Cortex of kidney (tissue), 1 donor: ENCODE measurements around the gene DDAH2.

Source experiments
- DNase-seq: peaks from one replicate; lab custom pipeline; 2025; lab: John Stamatoyannopoulos, UW

Gene DDAH2, protein sequence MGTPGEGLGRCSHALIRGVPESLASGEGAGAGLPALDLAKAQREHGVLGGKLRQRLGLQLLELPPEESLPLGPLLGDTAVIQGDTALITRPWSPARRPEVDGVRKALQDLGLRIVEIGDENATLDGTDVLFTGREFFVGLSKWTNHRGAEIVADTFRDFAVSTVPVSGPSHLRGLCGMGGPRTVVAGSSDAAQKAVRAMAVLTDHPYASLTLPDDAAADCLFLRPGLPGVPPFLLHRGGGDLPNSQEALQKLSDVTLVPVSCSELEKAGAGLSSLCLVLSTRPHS

DNA sequence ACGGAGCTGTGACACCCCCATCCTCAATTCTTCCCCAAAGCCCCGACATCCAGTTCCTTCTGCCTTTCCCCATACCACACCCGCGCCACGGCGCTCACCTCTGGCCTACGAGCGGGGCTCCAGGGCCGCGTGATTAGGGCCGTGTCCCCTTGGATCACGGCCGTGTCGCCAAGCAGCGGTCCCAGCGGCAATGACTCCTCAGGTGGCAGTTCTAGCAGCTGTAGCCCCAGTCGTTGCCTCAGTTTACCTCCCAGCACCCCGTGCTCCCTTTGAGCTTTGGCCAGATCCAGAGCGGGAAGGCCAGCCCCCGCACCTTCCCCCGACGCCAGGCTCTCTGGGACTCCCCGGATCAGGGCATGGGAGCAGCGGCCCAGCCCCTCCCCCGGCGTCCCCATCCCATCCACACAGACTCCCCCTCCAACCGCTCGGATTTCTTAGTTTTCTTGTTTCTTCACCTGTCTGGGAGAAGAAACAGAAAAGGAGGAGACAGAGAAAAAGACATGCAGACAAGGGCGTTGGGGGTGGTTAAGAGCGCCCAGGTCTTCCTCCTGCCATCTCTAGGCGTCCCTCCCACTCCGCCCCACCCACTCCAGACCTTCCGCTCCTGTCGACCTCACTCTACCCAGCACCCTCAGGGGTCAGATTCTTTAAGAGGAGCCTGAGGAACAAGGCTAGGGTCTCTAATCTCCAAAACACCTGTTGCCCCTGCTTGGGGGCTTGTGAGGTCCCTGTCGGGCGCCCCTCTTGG lies at the start of gene DDAH2:
Gene DDAH2, minus strand, starts transcription at position 533 of the 748 bp plus-strand sequence. Its CDS starts 138 bp downstream, at position 395.
- no peak for DNase-seq

DNA sequence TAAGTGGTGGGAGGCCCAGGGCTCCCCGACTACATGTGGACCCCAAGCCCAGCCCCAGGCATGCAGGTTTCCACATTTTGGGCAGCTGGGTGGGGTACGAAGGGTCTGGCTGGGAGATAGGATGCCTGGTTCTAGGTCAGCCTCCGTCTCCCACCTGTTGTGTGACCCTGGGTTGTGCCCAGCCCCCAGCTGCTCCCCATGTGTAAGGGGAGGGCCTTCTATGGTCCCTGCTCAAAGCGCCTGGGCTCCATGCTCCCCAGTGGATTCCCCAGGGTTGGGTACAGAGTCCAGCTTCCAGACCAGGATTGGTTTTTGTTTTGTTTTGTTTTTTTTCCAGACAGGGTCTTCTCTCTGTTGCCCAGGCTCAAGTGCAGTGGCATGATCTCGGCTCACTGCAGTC lies 49.1 kb upstream of the DDAH2 start:
- DNase-seq, result no peak

DNA sequence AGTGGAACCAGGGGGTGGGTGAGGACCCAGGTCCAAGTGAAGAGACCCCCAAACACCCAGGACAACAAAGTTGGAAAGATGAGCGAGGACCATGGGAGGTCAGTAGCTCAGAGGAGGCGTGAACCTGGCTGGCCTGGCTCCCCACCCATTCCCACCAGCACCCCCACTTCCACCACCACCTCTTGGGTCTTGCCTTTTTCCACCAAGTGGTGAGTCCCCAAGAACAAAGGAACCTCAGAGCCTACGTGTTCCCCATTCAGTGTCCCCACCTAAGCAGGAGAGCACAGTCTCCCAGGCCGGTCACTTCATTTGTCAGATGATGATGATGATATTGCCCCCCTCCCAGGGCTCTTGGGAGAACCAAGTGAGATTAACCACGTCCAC lies 48.6 kb upstream of the DDAH2 start:
- no peak for DNase-seq

DNA sequence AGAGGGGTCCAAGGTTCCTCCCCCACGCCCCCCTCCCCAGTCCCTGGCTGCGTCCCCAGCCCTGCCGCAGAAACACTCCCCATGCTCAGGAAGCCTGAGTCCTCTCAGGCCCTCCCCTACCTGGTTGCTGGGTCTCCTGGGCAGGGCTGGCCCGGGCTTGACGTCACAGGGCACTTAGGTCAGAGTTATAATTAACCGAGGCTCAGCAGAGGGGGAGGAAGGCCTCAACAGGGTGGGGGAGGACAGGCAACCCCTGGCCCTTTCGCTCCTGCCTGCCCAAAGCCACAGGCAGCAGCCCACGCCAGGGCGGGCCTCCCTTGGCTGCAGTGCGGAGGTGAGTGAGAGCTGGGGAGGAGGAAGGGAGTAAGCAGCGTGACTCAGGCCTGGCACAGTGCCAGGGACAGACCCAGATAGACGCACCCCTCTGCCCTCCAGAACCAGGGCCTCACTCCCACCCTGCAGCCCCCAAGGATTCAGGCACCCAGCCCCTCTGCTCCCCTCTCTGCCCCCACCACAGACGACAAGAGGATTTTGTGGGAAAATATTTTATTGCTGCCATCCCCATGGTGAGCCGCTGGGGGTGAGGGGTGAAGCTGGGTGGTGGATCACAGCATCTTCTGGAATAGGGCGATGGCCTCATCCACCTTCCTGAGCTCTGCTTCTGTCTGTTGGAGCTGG lies 48.0 kb upstream of the DDAH2 start, which contains the start of gene VWA7:
Gene VWA7, minus strand, starts transcription at position 340 of the 678 bp plus-strand sequence. CDS start 549 bp downstream, outside the sequence.
- DNase-seq, result no peak

DNA sequence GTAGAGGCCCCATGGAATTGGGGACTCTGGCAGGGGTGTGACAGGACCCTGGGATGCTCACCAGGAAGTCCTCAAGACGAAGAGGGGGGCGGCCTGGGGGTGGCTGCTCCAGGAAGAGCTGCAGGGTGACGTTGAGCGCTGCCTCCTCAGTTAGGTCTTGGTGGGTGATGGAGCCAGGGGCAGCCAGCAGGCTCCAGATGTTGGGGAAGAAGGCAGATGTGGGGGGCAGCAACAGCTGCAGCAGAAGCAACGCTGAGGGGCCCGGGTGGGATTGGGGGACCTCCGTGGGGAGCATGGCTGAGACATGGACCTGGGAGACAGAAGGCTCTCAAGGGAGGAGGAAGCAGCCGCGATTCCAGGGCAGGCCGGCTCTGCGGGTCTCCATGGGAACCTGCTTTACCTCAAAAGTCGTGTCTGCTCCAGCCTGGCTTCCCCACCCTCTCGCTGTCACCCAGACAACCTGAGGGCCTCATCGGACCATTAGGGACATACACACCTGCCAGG lies 47.4 kb upstream of the DDAH2 start:
- no peak for DNase-seq

DNA sequence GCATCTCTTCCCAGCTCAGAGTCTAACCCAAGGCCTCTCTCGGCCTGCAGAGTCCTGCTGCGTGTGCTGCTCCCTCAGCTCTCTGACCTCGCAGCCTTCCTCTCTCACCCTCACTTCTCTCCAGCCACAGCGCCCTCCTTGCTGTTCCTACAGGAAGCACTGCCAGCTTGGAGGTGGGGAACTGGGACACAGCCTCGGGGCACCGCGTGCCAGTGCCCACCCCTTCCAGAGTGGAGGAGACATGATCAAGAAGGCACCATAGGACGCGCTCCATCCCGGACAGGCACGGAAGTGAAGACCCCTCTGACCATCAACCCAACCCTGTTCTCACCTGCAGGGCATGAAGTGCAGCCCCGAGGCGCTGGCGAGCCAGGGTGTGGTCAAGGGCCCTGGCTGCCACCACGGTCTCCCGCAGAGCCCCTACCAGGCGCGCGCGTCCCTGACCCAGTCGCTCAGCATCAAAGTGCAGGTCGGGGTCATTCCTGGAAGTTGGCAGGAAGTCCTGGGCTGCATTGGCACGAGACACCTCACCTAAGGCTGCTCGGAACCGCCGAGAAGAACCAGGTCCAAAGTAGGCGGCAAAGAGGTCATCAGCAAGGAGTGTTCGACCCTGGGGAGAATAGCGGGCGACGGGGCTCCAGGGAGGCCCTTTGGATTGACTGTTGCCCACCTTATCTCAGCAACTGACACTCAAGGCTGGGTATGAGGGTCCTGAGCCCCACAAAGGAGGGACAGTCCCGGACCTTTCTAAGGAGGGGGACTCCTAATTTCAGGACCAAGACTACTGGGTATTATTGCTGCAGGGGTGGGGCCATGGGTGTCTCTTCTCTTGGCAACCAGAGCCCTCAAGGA lies 46.8 kb upstream of the DDAH2 start:
- no peak for DNase-seq

DNA sequence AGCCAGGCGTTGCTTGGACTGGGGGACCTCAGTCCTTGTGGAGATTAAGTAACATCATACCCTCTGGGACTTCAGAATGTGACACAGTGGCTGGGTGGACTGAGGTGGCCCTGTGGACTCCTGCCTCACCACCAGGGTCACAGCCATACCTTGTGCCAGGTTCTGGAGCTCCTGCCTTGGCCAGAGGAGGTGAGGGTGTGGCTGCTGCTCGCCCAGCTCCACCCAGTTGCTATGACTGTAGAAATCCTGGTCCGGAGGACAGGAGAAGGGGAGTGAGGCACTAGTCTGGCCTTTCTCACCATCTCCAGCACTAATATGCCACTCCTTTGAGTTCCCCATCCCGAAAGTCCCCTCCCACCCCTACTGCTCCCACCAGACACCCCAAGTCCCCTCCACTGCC lies 46.1 kb upstream of the DDAH2 start:
- no peak for DNase-seq

DNA sequence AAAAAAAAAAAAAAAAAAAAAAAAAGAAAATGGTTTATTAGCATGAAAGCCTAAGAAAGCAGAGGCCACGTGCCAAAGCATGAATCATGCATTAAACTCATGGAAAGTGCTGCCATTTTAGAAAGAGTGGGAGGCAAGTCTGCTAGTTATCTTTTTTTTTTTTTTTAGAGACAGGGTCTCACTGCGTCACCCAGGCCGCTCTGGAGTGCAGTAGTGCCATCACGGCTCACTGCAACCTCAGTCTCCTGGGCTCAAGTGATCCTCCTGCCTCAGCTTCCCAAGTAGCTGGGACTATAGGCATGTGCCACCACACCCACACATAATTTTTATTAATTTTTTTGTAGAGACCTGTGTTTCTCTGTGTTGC lies 42.9 kb upstream of the DDAH2 start:
- no peak for DNase-seq

DNA sequence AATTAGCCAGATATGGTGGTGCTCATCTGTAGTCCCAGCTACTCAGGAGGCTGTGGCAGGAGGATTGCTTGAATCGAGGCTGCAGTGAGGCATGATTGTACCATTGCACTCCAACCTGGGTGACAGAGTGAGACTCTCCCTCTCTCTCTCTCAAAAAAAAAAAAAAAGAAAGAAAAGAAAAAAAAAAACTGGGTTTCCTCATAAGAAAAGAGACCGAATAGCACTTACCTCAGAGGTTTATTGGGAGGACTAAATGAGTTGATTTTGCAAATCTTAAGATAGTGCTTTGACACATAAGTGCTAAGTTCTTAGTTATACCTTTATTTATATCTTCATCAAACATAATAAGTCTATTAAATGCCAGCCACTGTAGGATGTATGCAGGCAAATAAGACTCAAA lies 41.8 kb upstream of the DDAH2 start:
- no peak for DNase-seq

DNA sequence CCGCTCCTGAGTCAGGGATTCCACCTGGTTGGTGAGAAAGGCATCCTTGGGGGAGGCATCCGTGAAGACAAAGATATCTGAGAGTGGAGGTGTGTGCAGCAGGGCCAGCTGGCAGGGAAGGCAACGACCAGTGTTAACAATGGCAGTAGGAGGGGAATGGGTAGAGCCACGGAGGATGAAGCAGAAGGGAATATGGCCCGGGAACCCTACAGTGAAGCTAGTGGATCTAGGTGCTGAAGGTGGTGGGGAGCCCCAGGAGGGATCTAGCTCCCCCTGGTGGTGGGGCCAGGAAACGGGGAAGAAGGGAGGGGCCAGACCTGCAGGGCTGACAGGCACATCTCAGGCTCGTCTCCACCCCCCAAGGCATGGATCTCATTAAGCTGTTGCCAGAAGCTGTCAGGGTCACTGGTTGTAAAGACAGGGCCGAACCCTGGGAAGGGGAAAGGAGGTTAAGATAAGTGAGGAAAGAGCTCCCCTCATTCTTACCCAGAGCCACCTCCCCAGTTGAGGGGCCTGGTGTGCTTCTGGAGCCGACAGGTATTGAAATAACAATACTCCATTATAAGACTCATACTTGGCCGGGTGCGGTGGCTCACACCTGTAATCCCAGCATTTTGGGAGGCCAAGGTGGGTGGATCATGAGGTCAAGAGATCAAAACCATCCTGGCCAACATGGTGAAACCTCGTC lies 40.7 kb upstream of the DDAH2 start:
- no peak for DNase-seq

DNA sequence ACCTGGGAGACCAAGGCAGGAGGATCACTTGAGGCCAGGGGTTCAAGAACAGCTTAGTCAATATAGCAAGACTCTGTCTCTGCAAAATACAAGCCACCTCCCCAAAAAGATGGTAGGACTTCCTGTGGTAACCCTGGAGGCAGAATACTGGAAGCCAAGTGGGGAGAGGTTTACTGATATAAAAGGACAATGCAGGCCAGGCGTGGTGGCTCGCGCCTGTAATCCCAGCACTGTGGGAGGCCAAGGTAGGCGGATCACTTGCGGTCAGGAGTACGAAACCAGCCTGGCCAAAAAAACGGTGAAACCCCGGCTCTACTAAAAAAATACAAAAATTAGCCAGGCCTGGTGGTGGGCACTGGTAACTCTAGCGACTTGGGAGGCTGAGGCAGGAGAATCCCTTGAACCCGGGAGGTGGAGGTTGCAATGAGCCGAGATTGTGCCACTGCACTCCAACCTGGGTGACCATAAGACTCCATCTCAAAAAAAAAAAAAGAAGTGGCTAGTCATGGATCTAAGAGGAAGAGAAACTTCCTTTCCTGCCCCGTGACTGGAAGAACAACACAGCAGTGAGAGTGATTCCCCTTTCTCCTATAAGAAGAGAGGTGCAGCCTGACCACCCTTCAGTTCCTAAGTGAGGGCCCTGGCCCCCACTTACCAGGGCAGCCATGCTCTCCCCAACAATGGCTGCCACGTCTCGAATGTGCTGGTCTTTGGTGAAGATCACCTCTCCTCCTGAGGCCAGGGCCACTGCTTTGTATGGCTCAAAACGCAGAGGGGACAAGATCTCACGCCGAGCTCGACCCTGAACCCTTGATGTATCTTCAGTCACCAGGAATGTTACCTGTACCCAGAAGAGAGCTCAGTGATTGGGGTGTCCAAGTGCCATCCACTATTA lies 39.5 kb upstream of the DDAH2 start:
- DNase-seq, result no peak

DNA sequence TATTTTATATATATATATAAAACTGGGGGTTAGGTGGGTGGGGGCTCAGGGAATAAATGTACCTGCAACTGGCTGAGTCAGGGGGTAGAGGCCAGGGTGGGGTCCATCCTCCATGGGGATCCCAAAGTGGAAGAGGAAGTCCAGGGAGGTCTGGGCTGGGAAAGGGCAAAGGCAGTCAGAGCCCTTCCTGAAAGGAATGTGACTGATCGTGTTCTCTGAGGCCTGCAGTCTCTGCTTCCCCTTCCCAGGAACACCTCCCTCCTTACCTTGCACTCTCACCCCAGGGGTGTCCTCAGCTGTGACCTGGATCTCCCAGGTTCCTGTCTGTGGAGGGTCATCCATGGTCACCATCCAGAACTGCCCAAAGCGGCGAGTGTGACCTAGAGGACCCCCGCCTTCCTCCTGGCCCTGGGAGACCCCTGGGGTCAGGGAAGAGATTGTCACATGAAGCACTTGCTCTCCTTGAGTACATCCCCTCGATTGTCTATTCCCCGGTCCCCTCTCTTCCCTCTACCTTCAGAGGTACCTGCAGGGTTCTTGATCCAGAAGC lies 38.1 kb upstream of the DDAH2 start:
- DNase-seq, result no peak

DNA sequence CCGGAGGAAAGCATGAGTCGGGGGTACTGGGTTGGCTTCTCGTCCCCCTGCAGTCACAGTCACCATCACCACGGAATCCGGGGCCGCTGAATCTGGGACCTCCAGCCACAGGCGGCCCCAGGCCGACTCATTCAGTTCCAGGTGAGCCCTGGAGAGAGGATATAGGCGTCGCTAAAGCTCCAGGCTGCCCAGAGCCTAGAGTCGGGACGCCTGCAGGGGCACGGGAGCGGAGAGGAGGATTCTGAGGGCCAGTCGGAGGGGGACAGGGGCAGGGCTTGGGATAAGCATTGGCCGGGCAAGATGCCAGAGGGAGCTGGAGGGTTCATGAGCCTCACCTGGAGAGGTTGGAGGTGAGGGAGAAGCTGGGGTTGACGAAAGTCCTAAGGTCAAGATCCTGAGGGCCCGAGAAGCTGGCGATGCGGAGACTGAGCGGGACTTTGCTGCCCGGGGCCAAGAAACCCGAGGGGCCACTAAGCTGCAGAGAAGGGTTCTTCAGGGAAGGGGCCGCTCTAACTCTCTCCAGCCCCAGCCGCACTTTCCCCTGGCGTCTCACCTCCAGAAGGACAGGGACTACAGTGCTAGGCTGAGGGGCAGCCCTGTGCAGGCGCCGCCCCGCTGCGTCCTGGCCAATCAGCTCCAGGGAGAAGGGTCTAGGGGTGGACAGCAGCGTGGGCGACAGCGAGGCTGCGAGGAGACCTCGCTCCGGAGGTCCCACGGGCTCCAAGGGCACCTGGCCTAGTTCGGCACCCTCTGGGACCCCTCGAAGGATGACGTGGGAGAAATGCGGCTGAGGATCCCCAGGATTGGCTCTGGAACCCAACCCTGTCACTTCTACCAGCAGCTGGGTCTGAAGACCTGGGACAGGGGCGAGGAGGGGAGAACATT lies 37.1 kb upstream of the DDAH2 start:
- DNase-seq, result no peak

DNA sequence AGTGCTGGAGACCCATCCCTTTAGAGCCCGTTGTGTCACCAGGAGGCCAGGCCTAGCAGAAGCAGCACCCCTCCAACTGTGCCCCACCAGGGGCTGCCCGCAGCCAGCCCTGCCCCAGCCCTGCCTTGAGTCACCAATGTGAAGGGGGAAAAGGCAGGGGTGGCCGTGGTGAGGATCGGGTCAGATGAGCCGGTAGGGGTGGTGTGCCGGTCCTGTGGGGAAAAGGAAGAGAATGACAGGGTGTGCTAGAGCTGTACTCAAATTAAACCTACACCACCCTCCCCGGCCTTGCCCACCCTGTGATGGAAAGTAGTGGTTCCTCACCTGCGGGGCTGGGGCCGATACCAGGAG lies 36.4 kb upstream of the DDAH2 start:
- no peak for DNase-seq

DNA sequence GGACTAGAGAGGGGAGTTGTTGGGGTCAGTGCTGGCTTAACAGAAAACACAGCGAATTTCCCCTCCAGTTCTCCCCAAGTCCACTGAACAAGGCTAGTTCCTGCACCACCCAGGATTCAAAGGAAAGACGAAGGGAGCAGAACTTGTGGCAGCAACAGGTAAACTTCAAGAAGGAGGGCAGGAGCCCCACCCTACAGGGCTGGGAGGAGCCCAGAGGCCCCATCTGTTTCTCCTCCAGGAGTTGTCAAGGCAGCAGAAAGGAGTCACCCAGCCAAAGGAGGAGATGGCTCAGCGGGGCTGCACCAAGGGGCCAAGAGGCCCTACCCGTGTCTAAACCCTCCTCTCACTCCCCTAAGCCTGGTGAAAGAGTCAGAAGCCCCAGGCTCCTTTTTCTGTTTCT lies 35.1 kb upstream of the DDAH2 start:
- no peak for DNase-seq

DNA sequence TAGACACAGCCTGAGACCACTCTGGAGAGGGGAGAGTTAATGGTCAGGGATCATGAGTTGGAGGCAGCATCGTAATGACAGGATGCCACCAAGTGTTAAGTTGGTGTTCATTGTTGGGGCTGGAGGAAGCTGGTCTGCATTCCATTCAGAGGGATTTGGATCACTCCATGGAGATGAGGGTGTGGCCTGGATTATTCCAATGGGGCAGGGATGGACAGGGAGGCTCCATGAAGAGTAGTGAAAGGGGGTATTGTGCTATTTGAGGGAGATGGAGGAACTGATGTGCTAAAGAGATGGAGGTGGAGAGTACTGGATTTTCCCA lies 34.5 kb upstream of the DDAH2 start:
- DNase-seq, result no peak

DNA sequence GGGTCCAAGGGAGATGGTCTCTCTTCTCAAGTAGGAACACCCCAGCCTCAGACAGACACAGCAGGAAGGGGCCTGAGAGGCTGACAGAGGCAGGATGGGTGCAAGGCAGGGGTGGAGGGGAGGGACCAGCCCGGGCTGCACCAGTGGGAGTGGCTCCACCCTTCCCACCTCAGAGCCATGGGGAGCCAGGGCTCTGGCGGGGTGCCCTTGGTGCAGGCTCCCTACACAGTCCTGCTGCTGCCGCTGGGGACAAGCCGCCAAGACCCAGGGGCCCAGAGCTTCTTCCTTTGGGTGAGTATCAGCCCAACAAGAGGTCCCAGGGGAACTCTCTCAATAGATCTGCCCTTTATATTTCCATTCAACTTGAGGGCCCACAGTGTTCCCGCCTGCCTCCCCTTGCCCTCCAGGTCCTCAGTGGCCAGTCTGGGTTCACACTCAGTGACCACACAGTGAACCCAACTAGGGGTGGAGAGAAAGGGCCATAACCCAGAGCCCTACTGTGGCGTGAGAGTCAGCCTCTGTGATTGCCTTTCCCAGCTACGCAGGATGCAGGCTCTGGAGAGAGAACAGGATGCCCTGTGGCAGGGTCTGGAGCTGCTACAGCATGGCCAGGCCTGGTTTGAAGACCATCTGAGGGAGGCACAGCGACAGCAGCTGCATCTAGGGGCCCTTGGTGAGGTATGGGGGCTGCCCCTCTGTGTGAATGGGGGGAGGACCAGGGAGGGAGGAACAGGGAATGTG lies 33.9 kb upstream of the DDAH2 start:
- DNase-seq, result no peak

DNA sequence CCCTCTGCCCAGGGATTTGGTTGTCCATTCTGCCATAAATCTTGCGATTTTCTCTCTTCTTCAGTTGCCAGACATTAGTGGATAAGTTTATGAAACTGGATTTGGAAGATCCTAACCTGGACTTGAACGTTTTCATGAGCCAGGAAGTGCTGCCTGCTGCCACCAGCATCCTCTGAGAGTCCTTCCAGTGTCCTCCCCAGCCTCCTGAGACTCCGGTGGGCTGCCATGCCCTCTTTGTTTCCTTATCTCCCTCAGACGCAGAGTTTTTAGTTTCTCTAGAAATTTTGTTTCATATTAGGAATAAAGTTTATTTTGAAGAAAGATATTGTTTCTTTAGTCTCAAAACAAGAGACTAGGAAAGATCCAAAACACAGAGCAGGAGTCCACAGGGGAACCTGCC lies 33.3 kb upstream of the DDAH2 start, which contains the start of gene SAPCD1:
Gene SAPCD1, plus strand, starts transcription at position 301 of the 400 bp plus-strand sequence. CDS start 399 bp downstream, outside the sequence.
- no peak for DNase-seq
